Suprapubic skin (tissue), 4 donors: Measurements from ENCODE around the gene MYCBP. TPM values are rescaled to one million over a fixed set of nuclear protein-coding genes. Genes with fewer than 3 reads are reported as not detected.

Experiments
- DNase-seq, 2 donors: peaks; one replicate each; pipeline ENCODE4 v3.0.0-alpha.2; 2019; ENCODE audit warnings: low spot score in 2 of 2
- H3K27ac ChIP-seq: fragments of 200-600 bp; sonication (generic); one replicate; pipeline ENCODE4 v1.5.1; 2019
- H3K27me3 ChIP-seq: fragments of 200-600 bp; sonication (generic); one replicate; pipeline ENCODE4 v1.5.1; 2019
- H3K36me3 ChIP-seq: fragments of 200-600 bp; sonication (generic); one replicate; pipeline ENCODE4 v1.5.1; 2019
- H3K4me1 ChIP-seq: fragments of 200-600 bp; sonication (generic); one replicate; pipeline ENCODE4 v1.5.1; 2019
- H3K4me3 ChIP-seq: fragments of 200-600 bp; sonication (generic); one replicate; pipeline ENCODE4 v1.5.1; 2019; ENCODE audit warnings: mild to moderate bottlenecking
- H3K9me3 ChIP-seq: fragments of 200-600 bp; sonication (generic); one replicate; pipeline ENCODE4 v1.5.1; 2019
- EP300 ChIP-seq: sonication (generic); formaldehyde crosslinking; IDR thresholded peaks from one replicate; pipeline ENCODE4 v1.6.1; 2017; ENCODE audit warnings: antibody characterized with exemption
- POLR2A ChIP-seq, 2 donors: fragments of 450-650 bp; IDR thresholded peaks; one replicate each; pipeline ENCODE4 v1.6.1; 2017; ENCODE audit warnings: antibody characterized with exemption in 2 of 2, mild to moderate bottlenecking in 2 of 2, moderate library complexity in 2 of 2
- POLR2AphosphoS5 ChIP-seq, 3 donors: sonication (generic); formaldehyde crosslinking; IDR thresholded peaks; one replicate each; pipeline ENCODE4 v1.6.1; 2017; ENCODE audit warnings: antibody characterized with exemption in 3 of 3
- whole genome bisulfite sequencing: methylation state at CpG from one replicate; pipeline ENCODE4 v1.1.5; 2018; 5-methylcytosine and 5-hydroxymethylcytosine counted together
- total RNA-seq, 4 donors: library from RNA; depleted of rRNA; stranded (reverse); fragments of >200 nt; gene quantifications; one replicate each; pipeline ENCODE4 v1.1.0, GENCODE V29; 2016
- TF ChIP-seq, protein P1 (sequence below), 2 donors: fragments of 200-600 bp in 1 of 2; fragments of 450-650 bp in 1 of 2; sonication (generic) in 1 of 2; IDR thresholded peaks; one replicate each; pipeline ENCODE4 v1.5.1; 2016 to 2019; ENCODE audit warnings: antibody characterized with exemption in 2 of 2, mild to moderate bottlenecking in 1 of 2, moderate library complexity in 1 of 2

Gene MYCBP
- total RNA-seq, 4 donors from 2014 or later, result 6.9 to 21.2 (median 19.7) TPM

DNA sequence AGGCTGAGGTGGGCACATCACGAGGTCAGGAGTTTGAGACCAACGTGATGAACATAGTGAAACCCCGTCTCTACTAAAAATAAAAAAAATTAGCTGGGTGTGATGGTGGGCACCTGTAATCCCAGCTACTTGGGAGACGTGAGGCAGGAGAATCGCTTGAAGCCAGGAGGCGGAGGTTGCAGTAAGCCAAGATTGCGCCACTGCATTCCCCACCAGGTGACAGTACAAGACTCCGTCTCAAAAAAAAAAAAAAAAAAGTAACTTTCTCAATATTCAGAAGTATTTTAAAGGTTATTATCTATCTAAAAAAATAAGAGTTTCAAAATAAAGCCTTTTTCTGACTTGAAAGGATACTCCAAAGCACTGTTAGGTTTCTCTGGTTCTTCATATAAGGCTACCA, 5.9 kb downstream of the MYCBP start:
- no peak for DNase-seq
- H3K4me1 ChIP-seq, result peaks cover 13% of the 10 kb centered on the region
- H3K36me3 ChIP-seq, result peaks cover 5% of the 10 kb centered on the region
- no peak overlapping the region for H3K4me3 ChIP-seq
- no peaks in the 10 kb centered on the region for H3K27me3 ChIP-seq
- 92% methylated on average over 8 of the region's 8 CpGs for WGBS
- H3K27ac ChIP-seq, result no peak overlapping the region
- H3K9me3 ChIP-seq, result no peaks in the 10 kb centered on the region
- TF ChIP-seq POLR2A (IDR thresholded peaks at IDR 0.05) (no peak), EP300 (no peak), POLR2AphosphoS5 (IDR thresholded peaks at IDR 0.05) (no peak)
- TF ChIP-seq, protein P1, sequence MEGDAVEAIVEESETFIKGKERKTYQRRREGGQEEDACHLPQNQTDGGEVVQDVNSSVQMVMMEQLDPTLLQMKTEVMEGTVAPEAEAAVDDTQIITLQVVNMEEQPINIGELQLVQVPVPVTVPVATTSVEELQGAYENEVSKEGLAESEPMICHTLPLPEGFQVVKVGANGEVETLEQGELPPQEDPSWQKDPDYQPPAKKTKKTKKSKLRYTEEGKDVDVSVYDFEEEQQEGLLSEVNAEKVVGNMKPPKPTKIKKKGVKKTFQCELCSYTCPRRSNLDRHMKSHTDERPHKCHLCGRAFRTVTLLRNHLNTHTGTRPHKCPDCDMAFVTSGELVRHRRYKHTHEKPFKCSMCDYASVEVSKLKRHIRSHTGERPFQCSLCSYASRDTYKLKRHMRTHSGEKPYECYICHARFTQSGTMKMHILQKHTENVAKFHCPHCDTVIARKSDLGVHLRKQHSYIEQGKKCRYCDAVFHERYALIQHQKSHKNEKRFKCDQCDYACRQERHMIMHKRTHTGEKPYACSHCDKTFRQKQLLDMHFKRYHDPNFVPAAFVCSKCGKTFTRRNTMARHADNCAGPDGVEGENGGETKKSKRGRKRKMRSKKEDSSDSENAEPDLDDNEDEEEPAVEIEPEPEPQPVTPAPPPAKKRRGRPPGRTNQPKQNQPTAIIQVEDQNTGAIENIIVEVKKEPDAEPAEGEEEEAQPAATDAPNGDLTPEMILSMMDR (IDR thresholded peaks at IDR 0.05), result no peak

DNA sequence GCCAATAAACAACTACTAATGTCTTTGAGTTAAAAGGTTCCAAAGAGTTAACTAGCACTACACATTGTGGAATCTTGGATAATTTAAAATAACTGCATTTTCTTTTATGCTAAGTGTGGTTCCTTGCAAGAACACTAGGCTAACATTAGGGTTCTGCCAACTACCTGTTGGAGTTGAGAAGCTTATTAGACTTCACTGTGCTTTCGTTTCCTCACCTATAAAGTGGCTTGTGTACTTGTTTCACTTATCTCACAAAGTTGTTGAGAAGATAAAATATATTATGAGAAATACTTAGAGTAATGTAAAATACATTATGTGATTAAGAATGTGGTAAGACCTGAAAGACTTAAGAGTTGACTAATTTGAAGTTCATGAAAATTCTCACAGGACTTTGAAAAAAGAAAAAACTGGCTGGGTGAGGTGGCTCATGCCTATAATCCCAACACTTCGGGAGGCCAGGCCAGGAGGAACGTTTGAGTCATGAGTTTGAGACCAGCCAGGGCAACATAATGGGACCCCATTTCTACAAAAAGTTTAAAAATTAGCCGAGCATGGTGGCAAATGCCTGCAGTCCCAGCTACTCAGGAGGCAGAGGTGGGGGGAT, 7.9 kb downstream of the MYCBP start:
- no peak for TF ChIP-seq POLR2A (IDR thresholded peaks at IDR 0.05)
- TF ChIP-seq POLR2AphosphoS5 (IDR thresholded peaks at IDR 0.05), result no peak
- no peak for TF ChIP-seq EP300
- TF ChIP-seq, protein P1 (IDR thresholded peaks at IDR 0.05), result no peak
- Histone ChIP-seq H3K9me3 (no peaks in the 10 kb centered on the region), H3K4me1 (peaks cover 25% of the 10 kb centered on the region), H3K27ac (no peak overlapping the region), H3K36me3 (peaks cover 5% of the 10 kb centered on the region), H3K4me3 (no peak overlapping the region), H3K27me3 (no peaks in the 10 kb centered on the region)
- WGBS, result 54% methylated on average over 4 of the region's 4 CpGs
- no peak for DNase-seq

DNA sequence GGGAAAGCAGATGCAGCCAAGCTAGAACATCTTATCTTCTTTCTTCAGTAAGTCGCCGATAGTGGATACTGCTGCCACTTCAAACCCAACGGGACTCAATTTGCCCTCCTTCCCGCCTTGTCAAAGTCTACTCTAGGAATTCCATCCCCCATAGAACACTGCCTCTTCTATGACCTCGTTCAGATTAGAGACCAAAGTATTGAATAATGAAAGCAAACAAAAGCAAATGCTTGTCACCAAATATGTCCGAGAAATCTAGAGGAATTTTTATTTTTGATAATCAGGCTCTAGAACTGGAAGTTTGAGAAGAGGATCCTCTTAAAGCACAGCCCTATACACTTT, 12.7 kb downstream of the MYCBP start:
- WGBS, result 3% methylated on average over 6 of the region's 6 CpGs
- DNase-seq, result no peak
- H3K27me3 ChIP-seq, result no peaks in the 10 kb centered on the region
- TF ChIP-seq POLR2A (IDR thresholded peaks at IDR 0.05) (no peak), POLR2AphosphoS5 (IDR thresholded peaks at IDR 0.05) (no peak), EP300 (no peak)
- TF ChIP-seq, protein P1 (IDR thresholded peaks at IDR 0.05), result no peak
- H3K36me3 ChIP-seq, result peaks cover 3% of the 10 kb centered on the region
- H3K4me1 ChIP-seq, result peaks cover 45% of the 10 kb centered on the region
- H3K4me3 ChIP-seq, result peak overlapping the region; percentile 100
- no peaks in the 10 kb centered on the region for H3K9me3 ChIP-seq
- H3K27ac ChIP-seq, result peak overlapping the region; percentile 99

DNA sequence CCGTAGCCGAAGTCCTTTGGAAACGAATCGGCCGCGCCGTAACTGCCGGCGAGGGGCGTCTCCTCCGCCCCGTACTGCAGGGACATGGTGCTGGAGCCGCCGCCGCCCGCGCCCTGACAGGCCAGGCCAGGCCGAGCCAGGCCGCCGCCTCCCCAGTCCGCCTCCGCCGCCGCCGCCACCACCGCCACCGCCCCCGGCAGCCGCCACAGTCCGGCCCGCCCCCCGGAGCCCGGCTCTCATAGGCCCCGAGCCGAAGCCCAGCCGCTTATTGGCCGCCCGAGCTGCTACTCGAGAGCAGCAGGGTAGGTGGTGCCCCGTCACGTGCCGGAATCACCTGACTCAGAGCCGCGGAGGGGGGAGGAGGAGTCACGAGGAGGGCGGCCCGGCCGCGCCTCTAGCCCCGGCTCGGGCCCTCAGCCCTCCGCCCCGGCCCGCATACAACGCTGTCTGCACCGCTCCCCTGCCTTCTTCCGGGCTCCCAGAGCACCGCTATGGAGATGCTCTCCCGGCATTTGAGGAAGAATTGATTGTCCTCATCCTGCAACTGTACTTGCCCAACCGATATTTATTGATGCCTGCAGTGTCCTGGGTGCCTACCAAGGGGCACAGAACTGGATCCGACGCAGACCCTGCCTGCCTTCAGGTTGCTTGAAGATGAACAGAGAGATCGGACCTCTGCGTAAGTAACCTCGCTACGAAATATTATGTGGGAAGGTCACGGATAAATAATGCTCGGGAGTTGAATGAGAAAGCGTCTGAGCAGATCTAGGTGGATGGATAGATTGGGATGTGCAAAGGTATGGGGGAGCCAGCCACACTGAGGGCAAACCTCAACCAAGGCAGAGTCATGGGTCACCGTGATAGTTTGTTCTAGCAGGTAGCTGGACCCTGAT, 13.3 kb downstream of the MYCBP start, which contains the start of gene RRAGC:
RRAGC (minus strand) TSS at position 212 of the 893 bp plus-strand sequence; CDS start at position 86, 126 bp downstream.
- Histone ChIP-seq H3K36me3 (peaks cover 8% of the 10 kb centered on the region), H3K27me3 (no peaks in the 10 kb centered on the region), H3K9me3 (no peaks in the 10 kb centered on the region), H3K4me1 (peaks cover 45% of the 10 kb centered on the region), H3K4me3 (peak within 1 kb of the TSS; percentile 100), H3K27ac (peak within 1 kb of the TSS; percentile 99)
- TF ChIP-seq, protein P1 (IDR thresholded peaks at IDR 0.05), result no peak
- peak in 2 of 3 donors; percentile 73 to 87 for TF ChIP-seq POLR2AphosphoS5 (IDR thresholded peaks at IDR 0.05)
- TF ChIP-seq POLR2A (IDR thresholded peaks at IDR 0.05), result peak in 1 of 2 donors; percentile 40
- no peak for TF ChIP-seq EP300
- DNase-seq, result peak; percentile 100
- 2% methylated on average over 39 of the region's 70 CpGs for WGBS
